Keratinocyte (primary cell): ENCODE measurements around the gene TBL1Y. TPM values are rescaled to one million over a fixed set of nuclear protein-coding genes. Genes with fewer than 3 reads are reported as not detected.

Source experiments
- DNase-seq: peaks from one replicate; pipeline ENCODE4 v3.0.0-alpha.2; 2011; ENCODE audit warnings: low read depth, missing footprints, low spot score
- FAIRE-seq: peaks from 2 replicates; lab custom pipeline; 2011; peaks lifted over from hg19 to GRCh38; lab: Jason Lieb, UNC
- H2AFZ ChIP-seq: 2 replicates; pipeline ENCODE4 v1.6.0; 2012; ENCODE audit warnings: low read length, control low read depth, inconsistent platforms; ENCODE audit not compliant: control insufficient read depth
- H3K27ac ChIP-seq: 2 replicates; pipeline ENCODE4 v1.5.1; 2011; ENCODE audit warnings: low read length; ENCODE audit not compliant: control insufficient read depth, insufficient read depth
- H3K27me3 ChIP-seq: 3 replicates; pipeline ENCODE4 v1.6.0; 2011; ENCODE audit warnings: low read length; ENCODE audit not compliant: control insufficient read depth, insufficient read depth; ENCODE audit errors: extremely low read depth
- H3K36me3 ChIP-seq, 2 experiments: 2 replicates in 1 of 2; 3 replicates in 1 of 2; pipeline ENCODE4 v1.5.1; 2011; ENCODE audit warnings: low read length in 2 of 2, mild to moderate bottlenecking in 1 of 2; ENCODE audit not compliant: control insufficient read depth in 2 of 2, insufficient read depth in 2 of 2; ENCODE audit errors: extremely low read depth in 1 of 2
- H3K4me1 ChIP-seq: 3 replicates; pipeline ENCODE4 v1.5.1; 2011; ENCODE audit warnings: low read length; ENCODE audit not compliant: control insufficient read depth, insufficient read depth; ENCODE audit errors: extremely low read depth
- H3K4me2 ChIP-seq: 3 replicates; pipeline ENCODE4 v1.6.0; 2011; ENCODE audit warnings: low read depth, low read length; ENCODE audit not compliant: control insufficient read depth, insufficient read depth; ENCODE audit errors: extremely low read depth
- H3K4me3 ChIP-seq, 3 experiments: fragments of 200-600 bp in 1 of 3; sonication (generic) in 1 of 3; 2 replicates in 2 of 3; 3 replicates in 1 of 3; pipeline ENCODE4 v1.5.1; 2011 to 2016; ENCODE audit warnings: low read length in 3 of 3, mild to moderate bottlenecking in 3 of 3, control low read depth in 2 of 3, inconsistent platforms in 1 of 3, low read depth in 1 of 3, mixed read lengths in 1 of 3, mixed run types in 1 of 3, moderate library complexity in 1 of 3; ENCODE audit not compliant: control insufficient read depth in 2 of 3, insufficient read depth in 2 of 3; ENCODE audit errors: extremely low read depth in 1 of 3
- H3K79me2 ChIP-seq: 2 replicates; pipeline ENCODE4 v1.6.0; 2012; ENCODE audit warnings: low read length; ENCODE audit not compliant: control insufficient read depth, insufficient read depth
- H3K9ac ChIP-seq: 3 replicates; pipeline ENCODE4 v1.6.0; 2011; ENCODE audit warnings: low read length; ENCODE audit not compliant: control insufficient read depth, insufficient read depth; ENCODE audit errors: extremely low read depth
- H3K9me1 ChIP-seq: 3 replicates; pipeline ENCODE4 v1.6.0; 2011; ENCODE audit warnings: low read length; ENCODE audit not compliant: control insufficient read depth, insufficient read depth; ENCODE audit errors: extremely low read depth
- H3K9me3 ChIP-seq: 2 replicates; pipeline ENCODE4 v1.5.1; 2012; ENCODE audit warnings: low read depth, low read length; ENCODE audit not compliant: control insufficient read depth
- H4K20me1 ChIP-seq: 3 replicates; pipeline ENCODE4 v1.6.0; 2011; ENCODE audit warnings: low read length; ENCODE audit not compliant: control insufficient read depth, insufficient read depth; ENCODE audit errors: extremely low read depth
- EZH2 ChIP-seq: IDR thresholded peaks from one replicate; pipeline ENCODE4 v1.6.1; 2012; ENCODE audit warnings: inconsistent platforms, mild to moderate bottlenecking, low read length, moderate library complexity
- dilution Hi-C: fragments of 300-500 bp; cut with MboI; formaldehyde crosslinking; loops from one replicate; pipeline ENCODE4 v1.7.0; 2020; ENCODE audit warnings: low sequenced_read_pairs; ENCODE audit not compliant: extremely low pct_ligation_motif_present
- polyA plus RNA-seq, 5 experiments: library from polyadenylated mRNA; depleted of rRNA in 3 of 5; stranded (reverse) in 3 of 5; stranded (forward) in 1 of 5; unstranded in 1 of 5; fragments of >200 nt; gene quantifications; 1 replicate in 1 of 5; 2 replicates in 3 of 5; 3 replicates in 1 of 5; pipeline versions ENCODE4 v1.2.1 to v1.2.3, GENCODE V29; 2011 to 2012; ENCODE audit warnings: missing spikeins in 2 of 5, low read depth in 1 of 5, low replicate concordance in 1 of 5
- TF ChIP-seq, protein P1 (sequence below), 3 experiments: IDR thresholded peaks in 1 of 3; conservative IDR thresholded peaks in 1 of 3; optimal IDR thresholded peaks in 1 of 3; 2 replicates in 2 of 3; 3 replicates in 1 of 3; pipeline versions ENCODE3 to v1.5.1; 2011; ENCODE audit warnings: low read length in 3 of 3, mild to moderate bottlenecking in 3 of 3, moderate library complexity in 2 of 3, control low read depth in 1 of 3, inconsistent platforms in 1 of 3; ENCODE audit not compliant: insufficient read depth in 2 of 3; ENCODE audit errors: extremely low read depth in 1 of 3

Gene TBL1Y
- polyA plus RNA-seq, 1 donor (not counting 4 experiments of a cell fraction or from before 2014, with no cell fraction given) = not detected

DNA sequence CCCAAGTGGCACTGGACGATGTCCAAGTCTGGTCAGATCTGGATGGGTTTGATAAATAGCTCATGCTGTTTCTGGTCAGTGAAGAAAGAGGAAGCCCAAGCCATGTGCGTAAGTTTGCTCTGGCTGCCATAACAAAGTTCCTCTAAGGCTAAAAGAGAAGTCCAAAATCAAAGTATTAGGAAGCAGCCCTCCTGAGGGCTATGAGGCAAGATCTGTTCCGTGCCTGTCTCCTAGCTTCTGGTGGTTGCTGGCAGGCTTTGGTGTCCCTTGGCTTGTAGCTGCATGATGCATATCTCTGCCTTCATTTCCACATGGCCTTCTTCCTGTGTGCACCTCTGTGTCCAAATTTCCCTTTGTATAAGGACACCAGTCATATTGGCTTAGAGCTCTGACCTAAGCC, 81.5 kb downstream of the TBL1Y start:
- FAIRE-seq = no peak
- dilution Hi-C loops = no loop called here

DNA sequence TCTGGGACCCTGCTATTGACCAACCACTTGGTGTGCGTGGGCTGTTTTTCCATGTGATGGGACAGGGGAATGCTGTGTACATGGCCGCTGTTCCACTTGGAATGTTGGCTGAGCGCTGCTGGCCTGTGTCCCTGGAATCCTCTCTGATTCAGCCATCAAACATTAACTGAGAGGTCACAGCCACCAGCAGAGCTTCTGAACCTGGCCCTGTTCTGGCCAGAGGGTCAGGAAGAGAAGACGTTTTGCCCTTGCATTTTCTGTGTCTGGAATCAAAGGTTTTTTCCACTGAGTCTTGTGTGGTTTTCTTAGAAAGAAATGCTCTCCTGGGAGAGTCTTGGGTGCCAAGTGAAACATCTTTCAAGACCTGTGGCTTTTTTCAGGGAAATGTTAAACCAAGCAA, 85.5 kb downstream of the TBL1Y start:
- TF ChIP-seq, protein P1, sequence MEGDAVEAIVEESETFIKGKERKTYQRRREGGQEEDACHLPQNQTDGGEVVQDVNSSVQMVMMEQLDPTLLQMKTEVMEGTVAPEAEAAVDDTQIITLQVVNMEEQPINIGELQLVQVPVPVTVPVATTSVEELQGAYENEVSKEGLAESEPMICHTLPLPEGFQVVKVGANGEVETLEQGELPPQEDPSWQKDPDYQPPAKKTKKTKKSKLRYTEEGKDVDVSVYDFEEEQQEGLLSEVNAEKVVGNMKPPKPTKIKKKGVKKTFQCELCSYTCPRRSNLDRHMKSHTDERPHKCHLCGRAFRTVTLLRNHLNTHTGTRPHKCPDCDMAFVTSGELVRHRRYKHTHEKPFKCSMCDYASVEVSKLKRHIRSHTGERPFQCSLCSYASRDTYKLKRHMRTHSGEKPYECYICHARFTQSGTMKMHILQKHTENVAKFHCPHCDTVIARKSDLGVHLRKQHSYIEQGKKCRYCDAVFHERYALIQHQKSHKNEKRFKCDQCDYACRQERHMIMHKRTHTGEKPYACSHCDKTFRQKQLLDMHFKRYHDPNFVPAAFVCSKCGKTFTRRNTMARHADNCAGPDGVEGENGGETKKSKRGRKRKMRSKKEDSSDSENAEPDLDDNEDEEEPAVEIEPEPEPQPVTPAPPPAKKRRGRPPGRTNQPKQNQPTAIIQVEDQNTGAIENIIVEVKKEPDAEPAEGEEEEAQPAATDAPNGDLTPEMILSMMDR (optimal IDR thresholded peaks at IDR 0.05 in 1 of 3, IDR thresholded peaks at IDR 0.05 in 1 of 3, conservative IDR thresholded peaks at IDR 0.05 in 1 of 3; ENCODE audit: extremely low read depth in 1 of 3, insufficient read depth in 2 of 3, low read length in 3 of 3) = no peak
- TF ChIP-seq EZH2 = no peak
- Histone ChIP-seq H3K27ac (no peak overlapping the region), H3K36me3 (no peaks in the 10 kb centered on the region), H3K4me1 (no peaks in the 10 kb centered on the region), H3K9me1 (no peaks in the 10 kb centered on the region), H3K27me3 (no peaks in the 10 kb centered on the region), H3K4me3 (no peak overlapping the region), H3K79me2 (no peaks in the 10 kb centered on the region), H3K4me2 (no peak overlapping the region), H3K9ac (no peak overlapping the region), H3K9me3 (no peaks in the 10 kb centered on the region), H4K20me1 (no peaks in the 10 kb centered on the region), H2AFZ (no peak overlapping the region)
- dilution Hi-C loops = no loop called here
- DNase-seq = no peak
- FAIRE-seq = no peak

More for the DNA sequence above, 81.5 kb downstream of the TBL1Y start:
- no peak overlapping the region for H3K4me3 ChIP-seq
- H3K9me3 ChIP-seq = no peaks in the 10 kb centered on the region
- no peak overlapping the region for H3K9ac ChIP-seq
- TF ChIP-seq EZH2 = no peak
- TF ChIP-seq, protein P1 (optimal IDR thresholded peaks at IDR 0.05 in 1 of 3, IDR thresholded peaks at IDR 0.05 in 1 of 3, conservative IDR thresholded peaks at IDR 0.05 in 1 of 3; ENCODE audit: extremely low read depth in 1 of 3, insufficient read depth in 2 of 3, low read length in 3 of 3) = no peak
- no peak overlapping the region for H3K4me2 ChIP-seq
- no peaks in the 10 kb centered on the region for H3K27me3 ChIP-seq
- no peak for DNase-seq
- no peaks in the 10 kb centered on the region for H3K36me3 ChIP-seq
- H3K4me1 ChIP-seq = no peaks in the 10 kb centered on the region
- no peaks in the 10 kb centered on the region for H3K9me1 ChIP-seq
- no peaks in the 10 kb centered on the region for H3K79me2 ChIP-seq
- H2AFZ ChIP-seq = no peak overlapping the region
- H4K20me1 ChIP-seq = no peaks in the 10 kb centered on the region
- no peak overlapping the region for H3K27ac ChIP-seq
